HEK293T (cell line): ENCODE data around the gene TMPRSS4.

Experiments used
- CTCF ChIA-PET: fragments of 350-600 bp; formaldehyde crosslinking; extraction: SDS; loops from one replicate; lab custom pipeline; 2021; ENCODE audit warnings: antibody characterized with exemption, inconsistent platforms; lab: Yijun Ruan, JAX
- POLR2A ChIA-PET: fragments of 350-600 bp; formaldehyde crosslinking; extraction: SDS; loops from one replicate; lab custom pipeline; 2020; ENCODE audit warnings: antibody characterized with exemption, inconsistent platforms; lab: Yijun Ruan, JAX
- DNase-seq: peaks from one replicate; pipeline ENCODE4 v3.0.0; 2012; ENCODE audit warnings: mixed read lengths; ENCODE audit errors: extremely low spot score
- ARNT ChIP-seq: fragments of 450-650 bp; IDR thresholded peaks from 2 replicates; pipeline ENCODE4 v1.6.1; 2017; ENCODE audit warnings: mild to moderate bottlenecking
- BHLHE40 ChIP-seq: fragments of 450-650 bp; IDR thresholded peaks from 2 replicates; pipeline ENCODE4 v1.6.1; 2016; ENCODE audit warnings: mild to moderate bottlenecking, moderate library complexity, borderline replicate concordance
- CTBP1 ChIP-seq: fragments of 450-650 bp; IDR thresholded peaks from 2 replicates; pipeline ENCODE4 v1.6.1; 2016; ENCODE audit warnings: borderline replicate concordance
- ELF4 ChIP-seq: fragments of 450-650 bp; IDR thresholded peaks from 2 replicates; pipeline ENCODE4 v1.6.1; 2017; ENCODE audit warnings: antibody characterized with exemption
- FOXA1 ChIP-seq: fragments of 450-650 bp; IDR thresholded peaks from 2 replicates; pipeline ENCODE4 v1.6.1; 2016; ENCODE audit warnings: mild to moderate bottlenecking
- FOXK2 ChIP-seq: fragments of 450-650 bp; IDR thresholded peaks from 2 replicates; pipeline ENCODE4 v1.6.1; 2016; ENCODE audit warnings: mild to moderate bottlenecking
- FOXM1 ChIP-seq: fragments of 450-650 bp; IDR thresholded peaks from 2 replicates; pipeline ENCODE4 v1.6.1; 2017; ENCODE audit warnings: mild to moderate bottlenecking, borderline replicate concordance
- HDGF ChIP-seq: fragments of 450-650 bp; IDR thresholded peaks from 2 replicates; pipeline ENCODE4 v1.6.1; 2017; ENCODE audit warnings: antibody characterized with exemption, borderline replicate concordance
- L3MBTL2 ChIP-seq: fragments of 450-650 bp; conservative IDR thresholded peaks from 2 replicates; pipeline ENCODE4 v1.6.1; 2016; ENCODE audit warnings: mild to moderate bottlenecking
- LEF1 ChIP-seq: fragments of 450-650 bp; IDR thresholded peaks from 2 replicates; pipeline ENCODE4 v1.6.1; 2017; ENCODE audit warnings: mild to moderate bottlenecking, borderline replicate concordance
- NFRKB ChIP-seq: fragments of 450-650 bp; IDR thresholded peaks from 2 replicates; pipeline ENCODE4 v1.6.1; 2016; ENCODE audit warnings: mild to moderate bottlenecking, moderate library complexity
- SP1 ChIP-seq: fragments of 450-650 bp; IDR thresholded peaks from 2 replicates; pipeline ENCODE4 v1.6.1; 2017
- SUZ12 ChIP-seq: fragments of 450-650 bp; IDR thresholded peaks from 2 replicates; pipeline ENCODE4 v1.6.1; 2016; ENCODE audit warnings: mild to moderate bottlenecking
- TARDBP ChIP-seq: fragments of 450-650 bp; IDR thresholded peaks from 2 replicates; pipeline ENCODE4 v1.6.1; 2016
- ZNF384 ChIP-seq: fragments of 450-650 bp; IDR thresholded peaks from 2 replicates; pipeline ENCODE4 v1.6.1; 2016
- TF ChIP-seq, protein P1 (sequence below): fragments of 450-650 bp; IDR thresholded peaks from 2 replicates; pipeline ENCODE4 v1.6.1; 2016

The TMPRSS4 gene

DNA sequence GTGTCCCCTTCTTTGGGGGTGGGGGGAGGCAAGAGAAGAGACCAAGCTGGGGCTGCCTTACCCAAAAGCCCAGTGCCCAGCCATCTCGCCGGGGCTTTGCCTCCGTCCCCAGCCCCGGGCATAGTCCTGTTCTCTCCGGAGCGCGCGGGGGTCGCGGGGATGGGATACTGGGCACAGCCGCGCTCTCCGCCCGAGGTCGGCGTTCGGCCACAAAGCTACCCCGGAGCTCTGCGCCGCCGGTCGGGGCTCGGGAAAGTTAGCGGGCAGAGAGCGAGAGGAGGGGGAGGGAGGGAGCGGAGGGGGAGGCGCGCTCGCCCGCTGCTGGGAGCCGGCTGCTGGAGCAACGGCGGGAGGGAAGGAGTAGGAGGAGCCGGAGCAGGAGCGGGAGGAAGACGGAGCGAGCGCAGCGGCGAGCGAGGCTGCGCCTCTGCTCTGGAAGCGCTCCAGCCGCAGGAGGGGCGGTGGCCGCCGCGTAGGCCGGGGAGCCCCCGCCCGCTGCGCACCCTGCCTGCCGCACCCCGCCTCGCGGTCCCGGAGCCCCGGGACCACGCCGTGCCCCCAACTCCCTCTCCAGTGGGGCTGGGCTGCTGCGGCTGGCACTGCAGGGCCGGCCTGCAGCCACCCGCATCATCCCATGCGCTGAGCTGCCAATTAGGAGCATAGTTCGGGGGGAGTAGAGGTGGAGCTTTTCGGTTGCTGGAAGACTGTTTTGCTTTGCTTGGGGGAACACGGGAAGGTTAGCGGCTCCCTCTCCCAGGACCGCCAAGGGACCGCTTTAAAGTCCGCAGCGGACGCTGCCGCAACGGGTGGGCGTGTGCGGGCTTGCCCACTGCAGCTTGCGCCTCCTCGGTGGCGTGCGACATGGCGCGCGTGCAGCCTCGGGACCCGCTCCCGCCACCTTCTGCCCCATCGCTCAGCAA, 75.9 kb downstream of the TMPRSS4 start, which contains the start of gene SCN4B:
SCN4B (minus strand) TSS at position 272 of the 920 bp plus-strand sequence; CDS start at position 122, 150 bp downstream.
- CTCF ChIA-PET, result interaction anchor here (1.0 kb wide), 1 partner anchor 19 kb away, joined by 5 read pairs; no protein-coding TSS in a partner anchor
- POLR2A ChIA-PET, result interaction anchor here (1.2 kb wide), 1 partner anchor 18 kb away, joined by 3 read pairs; no protein-coding TSS in a partner anchor
- no peak for TF ChIP-seq TARDBP
- TF ChIP-seq SP1, result no peak
- no peak for TF ChIP-seq ZNF384
- peak; percentile 84 for DNase-seq

DNA sequence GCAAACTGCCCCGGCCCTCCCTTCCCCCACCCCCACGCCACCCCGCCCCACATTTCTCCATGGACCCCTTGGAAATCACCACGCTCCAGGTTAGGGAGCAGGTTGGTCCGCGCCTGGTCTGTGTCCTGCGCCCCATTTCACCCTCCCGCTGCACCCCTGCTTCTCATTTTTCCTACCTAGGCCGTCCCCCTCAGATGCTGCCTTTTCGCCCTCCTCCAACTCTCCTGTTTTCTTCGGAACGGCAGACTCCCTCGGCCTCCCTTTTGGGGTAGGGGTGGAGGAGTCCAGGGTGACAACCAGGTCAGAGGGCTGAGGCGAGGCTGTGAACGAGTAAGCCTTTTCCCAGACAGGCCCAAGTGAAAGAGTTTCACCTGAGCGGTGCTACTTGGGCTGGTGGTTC, 76.6 kb downstream of the TMPRSS4 start:
- ChIA-PET CTCF (interaction anchor here (1.0 kb wide), 1 partner anchor 19 kb away, joined by 5 read pairs; no protein-coding TSS in a partner anchor), POLR2A (interaction anchor here (1.2 kb wide), 1 partner anchor 17 kb away, joined by 3 read pairs; no protein-coding TSS in a partner anchor)
- TF ChIP-seq SUZ12 (no peak), LEF1 (no peak), ARNT (no peak), BHLHE40 (no peak)
- TF ChIP-seq, protein P1, sequence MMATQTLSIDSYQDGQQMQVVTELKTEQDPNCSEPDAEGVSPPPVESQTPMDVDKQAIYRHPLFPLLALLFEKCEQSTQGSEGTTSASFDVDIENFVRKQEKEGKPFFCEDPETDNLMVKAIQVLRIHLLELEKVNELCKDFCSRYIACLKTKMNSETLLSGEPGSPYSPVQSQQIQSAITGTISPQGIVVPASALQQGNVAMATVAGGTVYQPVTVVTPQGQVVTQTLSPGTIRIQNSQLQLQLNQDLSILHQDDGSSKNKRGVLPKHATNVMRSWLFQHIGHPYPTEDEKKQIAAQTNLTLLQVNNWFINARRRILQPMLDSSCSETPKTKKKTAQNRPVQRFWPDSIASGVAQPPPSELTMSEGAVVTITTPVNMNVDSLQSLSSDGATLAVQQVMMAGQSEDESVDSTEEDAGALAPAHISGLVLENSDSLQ, result no peak
- no peak for DNase-seq

DNA sequence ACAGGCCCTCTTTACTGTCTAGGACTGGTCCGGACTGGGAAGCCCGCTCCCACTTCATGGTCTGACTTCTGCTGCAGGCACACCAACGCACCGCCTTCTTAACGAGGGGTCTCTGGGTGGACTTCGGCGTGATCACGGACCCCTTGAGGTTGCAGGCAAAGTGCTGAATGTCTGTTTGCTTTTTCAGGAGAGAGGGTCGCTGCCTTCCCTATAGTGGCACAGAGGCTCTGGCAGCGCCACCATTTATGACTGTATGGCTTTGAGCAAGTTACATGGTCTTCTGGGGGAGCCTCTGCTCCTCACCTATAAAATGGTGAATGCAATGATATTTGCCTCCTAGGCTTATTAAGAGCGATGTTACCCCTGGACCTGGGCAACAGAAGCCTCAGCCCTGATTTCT, 77.1 kb downstream of the TMPRSS4 start:
- no peak for DNase-seq
- TF ChIP-seq FOXA1 (no peak), FOXM1 (no peak), CTBP1 (no peak), LEF1 (no peak), BHLHE40 (no peak), ELF4 (no peak), SUZ12 (no peak)
- POLR2A ChIA-PET, result no interaction called here
- CTCF ChIA-PET, result no interaction called here

DNA sequence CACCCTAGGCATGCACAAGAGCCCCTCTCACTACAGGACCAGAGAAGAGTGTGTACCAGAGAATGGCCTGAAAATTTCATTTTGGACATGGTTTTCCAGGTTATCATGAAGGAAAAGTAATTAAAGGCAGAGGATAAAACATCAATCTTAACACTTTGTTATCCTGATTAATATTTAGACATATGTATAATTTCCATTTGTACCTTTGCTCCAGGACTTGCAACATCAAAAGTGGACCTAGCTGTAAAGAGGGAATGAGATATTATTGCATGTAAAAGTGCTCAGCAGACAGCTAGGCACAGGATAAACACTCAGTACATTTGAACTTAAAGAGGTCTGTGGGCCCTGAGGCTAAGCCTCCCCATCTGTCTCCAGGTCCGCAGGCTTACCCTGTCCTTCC, 77.8 kb downstream of the TMPRSS4 start:
- ChIA-PET POLR2A (no interaction called here), CTCF (no interaction called here)
- no peak for TF ChIP-seq SP1
- no peak for DNase-seq

DNA sequence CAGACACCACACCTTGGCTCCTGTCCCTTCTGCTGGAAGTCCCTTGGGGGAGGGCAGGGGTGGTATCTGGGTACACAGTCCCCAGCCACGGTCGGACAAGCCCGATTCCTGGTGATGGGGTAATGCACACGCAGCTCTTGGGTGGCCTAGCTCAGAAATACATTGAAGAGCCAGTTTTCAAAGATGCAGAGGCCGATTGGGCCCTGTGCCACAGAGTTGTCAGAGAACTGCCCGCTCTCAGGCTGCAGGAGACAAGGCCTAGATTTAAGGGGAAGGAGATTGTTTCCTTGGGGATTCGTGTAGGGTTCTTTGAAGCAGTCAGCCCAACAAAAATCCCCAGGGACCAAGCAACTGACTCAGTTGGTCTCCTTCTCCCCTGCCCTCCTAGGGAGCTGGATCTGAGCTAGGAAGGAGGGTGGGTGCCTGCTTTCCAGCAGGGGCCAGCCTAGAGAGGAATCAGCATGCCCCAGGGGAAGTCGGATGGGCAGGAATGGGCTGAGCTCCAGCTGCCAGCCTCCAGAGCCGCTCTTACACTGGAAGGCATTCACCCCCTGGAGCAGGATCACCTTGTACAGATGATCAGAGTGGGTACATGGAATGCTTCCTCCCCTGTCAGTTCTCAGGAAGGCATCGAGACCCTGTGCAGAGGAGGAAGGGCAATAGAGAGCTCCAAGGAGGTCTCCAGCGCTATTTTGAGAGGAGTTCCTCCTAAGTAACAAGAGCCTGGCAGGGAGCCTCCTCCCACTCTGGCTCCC, 79.1 kb downstream of the TMPRSS4 start:
- ChIA-PET CTCF (interaction anchor here (0.6 to 3.0 kb wide), 3 partner anchors 11 to 16 kb away, joined by 3 to 19 read pairs (median 7); no protein-coding TSS in a partner anchor), POLR2A (interaction anchor here (1.2 to 1.3 kb wide), 2 partner anchors 14 to 16 kb away, joined by 3 to 4 read pairs; no protein-coding TSS in a partner anchor)
- TF ChIP-seq FOXM1, result no peak
- no peak for TF ChIP-seq SUZ12
- TF ChIP-seq L3MBTL2, result no peak
- TF ChIP-seq LEF1, result no peak
- no peak for TF ChIP-seq ARNT
- no peak for TF ChIP-seq TARDBP
- TF ChIP-seq SP1, result no peak
- no peak for TF ChIP-seq CTBP1
- TF ChIP-seq ZNF384, result no peak
- no peak for TF ChIP-seq HDGF
- TF ChIP-seq FOXA1, result no peak
- DNase-seq, result no peak

DNA sequence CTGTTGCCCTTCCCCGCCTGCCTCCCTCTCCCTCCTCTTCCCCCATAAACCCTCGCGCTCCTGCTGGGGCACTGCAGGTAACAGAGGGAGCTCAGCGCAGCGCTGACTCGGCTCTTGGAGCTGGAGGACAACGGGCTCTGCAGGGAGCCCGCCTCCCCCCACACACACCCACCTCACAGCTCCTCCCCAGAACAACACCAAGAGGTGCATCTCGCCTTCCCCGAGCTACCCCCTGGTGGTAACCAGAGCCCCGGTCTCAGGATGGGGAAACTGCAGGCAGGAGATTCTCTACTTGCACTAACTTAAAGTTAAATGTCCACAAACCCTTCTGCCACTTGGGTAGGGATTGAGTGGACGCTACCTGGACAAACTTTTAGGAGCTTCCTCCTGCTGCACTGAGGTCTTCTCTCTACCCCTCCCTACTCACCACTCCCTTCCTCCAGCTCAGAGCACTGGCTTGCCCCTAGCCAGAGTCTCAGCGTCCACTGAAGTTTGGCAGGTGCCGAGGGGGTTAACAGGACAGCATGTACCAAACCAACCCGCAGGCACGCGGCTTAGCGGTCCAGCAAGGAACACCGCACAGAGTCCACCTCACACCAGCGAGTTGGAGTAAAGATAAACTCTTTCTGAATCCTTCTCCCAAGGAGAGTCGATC, 79.8 kb downstream of the TMPRSS4 start:
- TF ChIP-seq NFRKB (no peak), SP1 (no peak), ARNT (no peak), FOXK2 (no peak), LEF1 (no peak), FOXM1 (no peak)
- TF ChIP-seq, protein P1, result no peak
- CTCF ChIA-PET, result interaction anchor here (0.6 to 3.0 kb wide), 3 partner anchors 11 to 15 kb away, joined by 3 to 19 read pairs (median 7); no protein-coding TSS in a partner anchor
- POLR2A ChIA-PET, result interaction anchor here (1.0 to 1.3 kb wide), 3 partner anchors 13 to 24 kb away, joined by 3 to 4 read pairs (median 3); no protein-coding TSS in a partner anchor
- DNase-seq, result peak; percentile 22
